HepG2 (cell line): ENCODE results near the gene COPZ1. TPM values are rescaled to one million over a fixed set of nuclear protein-coding genes. Genes with fewer than 3 reads are reported as not detected.

Experiments used
- ATAC-seq: fragments of 200-7000 bp; cut with Tn5 transposase; 3 replicates; pipeline ENCODE4 v1.9.1; 2020; ENCODE audit warnings: mild to moderate bottlenecking, moderate library complexity
- BruUV-seq: library from RNA; stranded (reverse); fragments of 400-500 nt; replicated peaks from 2 replicates; lab custom pipeline; 2021; lab: Mats Ljungman, UMichigan
- CTCF ChIA-PET: fragments of 300-600 bp; formaldehyde crosslinking; extraction: SDS; loops from one replicate; lab custom pipeline; 2021; ENCODE audit warnings: low total read pairs, inconsistent platforms, low intra/inter-chr PET ratio; lab: Yijun Ruan, JAX
- POLR2A ChIA-PET: fragments of 350-600 bp; sonication (Branson Sonifier 250); formaldehyde crosslinking; loops from one replicate; lab custom pipeline; 2020; ENCODE audit warnings: antibody characterized with exemption, inconsistent platforms; lab: Yijun Ruan, JAX
- DNase-seq: peaks from one replicate; pipeline ENCODE4 v3.0.0-alpha.2; 2015; ENCODE audit warnings: low spot score
- FAIRE-seq: peaks from 3 replicates; lab custom pipeline; 2011; peaks lifted over from hg19 to GRCh38; lab: Jason Lieb, UNC
- H2AFZ ChIP-seq: one replicate; pipeline ENCODE4 v1.6.1; 2011; ENCODE audit warnings: low read length, inconsistent platforms
- H3K27ac ChIP-seq: fragments of 300-600 bp; 3 replicates; pipeline ENCODE4 v1.8.0; 2011; ENCODE audit warnings: mixed run types, mild to moderate bottlenecking, mixed read lengths, low read length, inconsistent platforms; ENCODE audit not compliant: insufficient read depth; ENCODE audit errors: extremely low read length
- H3K27me3 ChIP-seq, 2 experiments: fragments of 200-600 bp in 1 of 2; 2 replicates in 1 of 2; 3 replicates in 1 of 2; pipeline versions ENCODE4 v1.6.0 to v1.8.0; 2011; ENCODE audit warnings: low read length in 2 of 2, mild to moderate bottlenecking in 2 of 2, moderate library complexity in 2 of 2, inconsistent platforms in 1 of 2; ENCODE audit not compliant: insufficient read depth in 2 of 2, control insufficient read depth in 1 of 2
- H3K36me3 ChIP-seq, 2 experiments: fragments of 200-600 bp in 1 of 2; replicated peaks in 1 of 2; 2 replicates in 1 of 2; 3 replicates in 1 of 2; pipeline versions ENCODE4 v1.5.1 to v1.8.0; 2011; ENCODE audit warnings: low read length in 2 of 2, inconsistent platforms in 1 of 2; ENCODE audit not compliant: insufficient read depth in 2 of 2, control insufficient read depth in 1 of 2
- H3K4me1 ChIP-seq: 2 replicates; pipeline ENCODE4 v1.5.1; 2012; ENCODE audit warnings: low read length, inconsistent platforms; ENCODE audit not compliant: insufficient read depth
- H3K4me2 ChIP-seq: 2 replicates; pipeline ENCODE4 v1.6.0; 2011; ENCODE audit warnings: low read depth, low read length, inconsistent platforms
- H3K4me3 ChIP-seq, 3 experiments: fragments of 200-600 bp in 1 of 3; sonication (generic), shearing (Covaris generic) in 1 of 3; replicated peaks in 1 of 3; 2 replicates each; pipeline ENCODE4 v1.5.1; 2011 to 2016; ENCODE audit warnings: low read length in 3 of 3, inconsistent platforms in 2 of 3, low read depth in 2 of 3, mild to moderate bottlenecking in 2 of 3, control low read depth in 1 of 3, mixed read lengths in 1 of 3; ENCODE audit not compliant: insufficient read depth in 1 of 3
- H3K79me2 ChIP-seq: one replicate; pipeline ENCODE4 v1.6.1; 2011; ENCODE audit warnings: low read length, inconsistent platforms; ENCODE audit not compliant: insufficient read depth
- H3K9ac ChIP-seq: 2 replicates; pipeline ENCODE4 v1.6.0; 2011; ENCODE audit warnings: mild to moderate bottlenecking, low read depth, low read length, inconsistent platforms; ENCODE audit not compliant: insufficient read depth
- H3K9me3 ChIP-seq: 2 replicates; pipeline ENCODE4 v1.5.1; 2012; ENCODE audit warnings: mild to moderate bottlenecking, low read length
- H4K20me1 ChIP-seq: 2 replicates; pipeline ENCODE4 v1.6.0; 2011; ENCODE audit warnings: inconsistent platforms, mild to moderate bottlenecking, low read length, moderate library complexity; ENCODE audit not compliant: insufficient read depth
- CHD4 ChIP-seq: fragments of 200-600 bp; sonication (generic); IDR thresholded peaks from 2 replicates; pipeline ENCODE4 v1.7.0; 2017; ENCODE audit warnings: mild to moderate bottlenecking, low read length, borderline replicate concordance
- ETS1 ChIP-seq: sonication (generic); formaldehyde crosslinking; IDR thresholded peaks from 2 replicates; pipeline ENCODE4 v1.4.0; 2020; ENCODE audit warnings: missing genetic modification reagents
- FIP1L1 ChIP-seq: fragments of 200-400 bp; formaldehyde crosslinking; IDR thresholded peaks from 2 replicates; pipeline ENCODE4 v1.6.1; 2018; ENCODE audit warnings: low read depth, mild to moderate bottlenecking, low read length, moderate library complexity, borderline replicate concordance; ENCODE audit not compliant: insufficient read depth
- MAF1 ChIP-seq: sonication (generic); formaldehyde crosslinking; IDR thresholded peaks from 2 replicates; pipeline ENCODE4 v1.5.0; 2020; ENCODE audit warnings: missing genetic modification reagents, borderline replicate concordance
- MATR3 ChIP-seq: sonication (generic); formaldehyde crosslinking; IDR thresholded peaks from 2 replicates; pipeline ENCODE4 v1.4.0; 2020; ENCODE audit warnings: missing genetic modification reagents
- MEIS1 ChIP-seq: sonication (generic); formaldehyde crosslinking; IDR thresholded peaks from 2 replicates; pipeline ENCODE4 v1.9.0; 2021; ENCODE audit warnings: mild to moderate bottlenecking, missing genetic modification reagents, moderate library complexity, borderline replicate concordance
- MTA1 ChIP-seq: sonication (generic); formaldehyde crosslinking; IDR thresholded peaks from 2 replicates; pipeline ENCODE4 v1.4.0; 2020; ENCODE audit warnings: missing genetic modification reagents, mild to moderate bottlenecking, borderline replicate concordance
- RARG ChIP-seq: sonication (generic); formaldehyde crosslinking; IDR thresholded peaks from 2 replicates; pipeline ENCODE4 v1.4.0; 2020; ENCODE audit warnings: low read depth, mild to moderate bottlenecking, missing genetic modification reagents
- STAG1 ChIP-seq: sonication (generic); formaldehyde crosslinking; IDR thresholded peaks from 2 replicates; pipeline ENCODE4 v1.4.0; 2020; ENCODE audit warnings: missing genetic modification reagents
- ZBTB37 ChIP-seq: sonication (generic); formaldehyde crosslinking; IDR thresholded peaks from 2 replicates; pipeline ENCODE4 v1.4.0; 2020; ENCODE audit warnings: mild to moderate bottlenecking, missing genetic modification reagents
- ZFP36L2 ChIP-seq: sonication (generic); formaldehyde crosslinking; IDR thresholded peaks from 2 replicates; pipeline ENCODE4 v1.4.0; 2020; ENCODE audit warnings: missing genetic modification reagents
- ZNF431 ChIP-seq: sonication (generic); formaldehyde crosslinking; IDR thresholded peaks from 2 replicates; pipeline ENCODE4 v1.9.0; 2022; ENCODE audit warnings: missing genetic modification reagents, low read depth, mild to moderate bottlenecking, borderline replicate concordance
- ZNF841 ChIP-seq: sonication (generic); formaldehyde crosslinking; IDR thresholded peaks from 2 replicates; pipeline ENCODE4 v1.8.1; 2023; ENCODE audit warnings: missing genetic modification reagents, borderline replicate concordance
- WGBS: methylation state at CpG from one replicate; pipeline ENCODE4 v1.1.6; 2017; ENCODE audit warnings: low lambda C conversion rate; 5-methylcytosine and 5-hydroxymethylcytosine counted together
- in situ Hi-C: cut with HindIII; loops from 2 replicates; pipeline ENCODE4 v1.10.0; 2017; ENCODE audit warnings: low pct_unique_long_range_greater_than_20kb; ENCODE audit not compliant: extremely low pct_ligation_motif_present
- intact Hi-C: fragments of 100-400 bp; cut with micrococcal nuclease; formaldehyde crosslinking; loops from one replicate; pipeline ENCODE4 v1.10.0; 2022; ENCODE audit not compliant: unreplicated experiment
- polyA plus RNA-seq, 8 experiments: library from polyadenylated mRNA; depleted of rRNA in 3 of 8; stranded (reverse) in 7 of 8; unstranded in 1 of 8; fragments of >200 nt; fragmentation: Illumina TruSeq in 4 of 8; extraction: Trizol in 4 of 8; gene quantifications; 2 replicates each; pipeline versions ENCODE4 v1.2.1 to v1.2.3, GENCODE V29; 2011 to 2016; ENCODE audit warnings: low read depth in 4 of 8, missing spikeins in 1 of 8, mixed read lengths in 1 of 8; ENCODE audit not compliant: insufficient read depth in 1 of 8
- total RNA-seq, 5 experiments: library from RNA; depleted of rRNA; stranded (reverse); fragments of >200 nt; fragmentation: Illumina TruSeq; extraction: Trizol; gene quantifications; 2 replicates each; pipeline ENCODE4 v1.2.3, GENCODE V29; 2016; ENCODE audit warnings: low read depth in 1 of 5
- TF ChIP-seq, protein P1 (sequence below): sonication (generic); formaldehyde crosslinking; IDR thresholded peaks from one replicate; pipeline ENCODE4 v1.5.1; 2020; ENCODE audit warnings: mild to moderate bottlenecking, missing genetic modification reagents; ENCODE audit errors: not compliant biosample characterization

The COPZ1 gene
- total and polyA plus RNA-seq, 2 of the 13 experiments (the other 11 are each of a cell fraction or from before 2014, with no cell fraction given): 125 to 184 TPM

DNA sequence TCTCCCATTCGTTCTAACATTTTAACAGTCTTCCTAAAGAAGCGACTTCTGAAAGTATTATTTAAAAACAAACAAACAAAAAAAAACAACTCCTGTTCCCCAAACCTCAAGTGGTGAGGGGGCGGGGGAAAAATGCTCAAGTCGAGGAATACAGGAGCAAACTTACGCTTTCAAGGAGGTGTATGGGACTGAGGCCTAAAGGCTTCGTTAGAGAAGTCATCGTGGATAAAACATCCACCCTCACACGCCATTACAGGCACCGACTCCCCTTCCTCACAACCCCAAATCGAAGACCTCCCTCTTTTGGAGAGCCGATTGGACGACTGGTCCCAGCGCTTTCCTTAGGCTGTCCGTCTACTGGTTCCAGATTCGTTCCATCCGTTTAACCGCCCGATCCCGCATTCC is 45.7 kb upstream of the COPZ1 start:
- no peak overlapping the region for H2AFZ ChIP-seq
- peaks cover 4 to 32% of the 10 kb centered on the region in 2 experiments; a peak in 4 of 5 replicates for H3K36me3 ChIP-seq
- intact Hi-C loops: no loop called here
- in situ Hi-C loops: no loop called here
- H3K4me1 ChIP-seq: peaks cover 64% of the 10 kb centered on the region
- FAIRE-seq (no peak), DNase-seq (no peak), ATAC-seq (no peak)
- H3K4me2 ChIP-seq: peak overlapping the region; percentile 79
- TSS peak; percentile 73 for BruUV-seq
- H4K20me1 ChIP-seq: peaks cover 29% of the 10 kb centered on the region
- peak overlapping the region; percentile 100 for H3K9ac ChIP-seq
- POLR2A ChIA-PET: interaction anchor here (0.6 to 4.5 kb wide), 24 partner anchors 9 to 1539 kb away, joined by 3 to 176 read pairs (median 6); partner anchors contain the start of genes COPZ1, NFE2, ORMDL2 and SARNP
- CTCF ChIA-PET: no interaction called here
- H3K9me3 ChIP-seq: no peaks in the 10 kb centered on the region
- H3K4me3 ChIP-seq: peak overlapping the region; percentile 69 to 79 (median 75)
- H3K79me2 ChIP-seq: peaks cover 75% of the 10 kb centered on the region
- 2% methylated on average over 15 of the region's 19 CpGs for WGBS
- H3K27me3 ChIP-seq: no peaks in the 10 kb centered on the region; a peak in 1 of 5 replicates
- H3K27ac ChIP-seq: peak overlapping the region; percentile 96
- TF ChIP-seq MTA1 (CRISPR knock-in tag) (no peak), ZFP36L2 (CRISPR knock-in tag) (no peak), MATR3 (no peak), RARG (CRISPR knock-in tag) (no peak), ETS1 (CRISPR knock-in tag) (no peak), FIP1L1 (0 out of 2 replicates have a peak, but pooled peaks have one; percentile 8), CHD4 (no peak), ZNF841 (CRISPR knock-in tag) (no peak), MAF1 (no peak), STAG1 (CRISPR knock-in tag) (no peak), ZBTB37 (CRISPR knock-in tag) (no peak), MEIS1 (no peak), ZNF431 (CRISPR knock-in tag) (no peak)
- TF ChIP-seq, protein P1, sequence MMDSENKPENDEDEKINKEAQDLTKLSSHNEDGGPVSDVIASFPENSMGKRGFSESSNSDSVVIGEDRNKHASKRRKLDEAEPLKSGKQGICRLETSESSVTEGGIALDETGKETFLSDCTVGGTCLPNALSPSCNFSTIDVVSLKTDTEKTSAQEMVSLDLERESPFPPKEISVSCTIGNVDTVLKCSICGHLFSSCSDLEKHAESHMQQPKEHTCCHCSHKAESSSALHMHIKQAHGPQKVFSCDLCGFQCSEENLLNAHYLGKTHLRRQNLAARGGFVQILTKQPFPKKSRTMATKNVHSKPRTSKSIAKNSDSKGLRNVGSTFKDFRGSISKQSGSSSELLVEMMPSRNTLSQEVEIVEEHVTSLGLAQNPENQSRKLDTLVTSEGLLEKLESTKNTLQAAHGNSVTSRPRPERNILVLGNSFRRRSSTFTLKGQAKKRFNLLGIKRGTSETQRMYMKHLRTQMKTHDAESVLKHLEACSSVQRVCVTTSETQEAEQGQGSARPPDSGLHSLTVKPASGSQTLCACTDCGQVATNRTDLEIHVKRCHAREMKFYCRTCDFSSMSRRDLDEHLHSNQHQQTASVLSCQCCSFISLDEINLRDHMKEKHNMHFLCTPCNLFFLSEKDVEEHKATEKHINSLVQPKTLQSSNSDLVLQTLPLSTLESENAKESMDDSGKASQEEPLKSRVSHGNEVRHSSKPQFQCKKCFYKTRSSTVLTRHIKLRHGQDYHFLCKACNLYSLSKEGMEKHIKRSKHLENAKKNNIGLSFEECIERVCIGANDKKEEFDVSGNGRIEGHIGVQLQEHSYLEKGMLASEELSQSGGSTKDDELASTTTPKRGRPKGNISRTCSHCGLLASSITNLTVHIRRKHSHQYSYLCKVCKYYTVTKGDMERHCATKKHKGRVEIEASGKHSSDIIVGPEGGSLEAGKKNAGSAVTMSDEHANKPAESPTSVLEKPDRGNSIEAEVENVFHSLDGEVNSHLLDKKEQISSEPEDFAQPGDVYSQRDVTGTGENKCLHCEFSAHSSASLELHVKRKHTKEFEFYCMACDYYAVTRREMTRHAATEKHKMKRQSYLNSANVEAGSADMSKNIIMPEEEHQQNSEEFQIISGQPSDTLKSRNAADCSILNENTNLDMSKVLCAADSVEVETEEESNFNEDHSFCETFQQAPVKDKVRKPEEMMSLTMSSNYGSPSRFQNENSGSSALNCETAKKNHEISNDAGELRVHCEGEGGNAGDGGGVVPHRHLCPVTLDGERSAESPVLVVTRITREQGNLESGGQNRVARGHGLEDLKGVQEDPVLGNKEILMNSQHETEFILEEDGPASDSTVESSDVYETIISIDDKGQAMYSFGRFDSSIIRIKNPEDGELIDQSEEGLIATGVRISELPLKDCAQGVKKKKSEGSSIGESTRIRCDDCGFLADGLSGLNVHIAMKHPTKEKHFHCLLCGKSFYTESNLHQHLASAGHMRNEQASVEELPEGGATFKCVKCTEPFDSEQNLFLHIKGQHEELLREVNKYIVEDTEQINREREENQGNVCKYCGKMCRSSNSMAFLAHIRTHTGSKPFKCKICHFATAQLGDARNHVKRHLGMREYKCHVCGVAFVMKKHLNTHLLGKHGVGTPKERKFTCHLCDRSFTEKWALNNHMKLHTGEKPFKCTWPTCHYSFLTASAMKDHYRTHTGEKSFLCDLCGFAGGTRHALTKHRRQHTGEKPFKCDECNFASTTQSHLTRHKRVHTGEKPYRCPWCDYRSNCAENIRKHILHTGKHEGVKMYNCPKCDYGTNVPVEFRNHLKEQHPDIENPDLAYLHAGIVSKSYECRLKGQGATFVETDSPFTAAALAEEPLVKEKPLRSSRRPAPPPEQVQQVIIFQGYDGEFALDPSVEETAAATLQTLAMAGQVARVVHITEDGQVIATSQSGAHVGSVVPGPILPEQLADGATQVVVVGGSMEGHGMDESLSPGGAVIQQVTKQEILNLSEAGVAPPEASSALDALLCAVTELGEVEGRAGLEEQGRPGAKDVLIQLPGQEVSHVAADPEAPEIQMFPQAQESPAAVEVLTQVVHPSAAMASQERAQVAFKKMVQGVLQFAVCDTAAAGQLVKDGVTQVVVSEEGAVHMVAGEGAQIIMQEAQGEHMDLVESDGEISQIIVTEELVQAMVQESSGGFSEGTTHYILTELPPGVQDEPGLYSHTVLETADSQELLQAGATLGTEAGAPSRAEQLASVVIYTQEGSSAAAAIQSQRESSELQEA (CRISPR knock-in tag): no peak
